B cell (primary cell): ENCODE data around the gene SZT2. TPM values are rescaled to one million over a fixed set of nuclear protein-coding genes. Genes with fewer than 3 reads are reported as not detected.

Experiments
- ATAC-seq: fragments of 200-7000 bp; cut with Tn5 transposase; one replicate; pipeline ENCODE4 v1.10.0; 2021; ENCODE audit warnings: low read depth, mild to moderate bottlenecking, moderate number of reproducible peaks, moderate library complexity
- CTCF ChIA-PET: fragments of 350-600 bp; sonication (Branson Sonifier 250); formaldehyde crosslinking; loops from one replicate; lab custom pipeline; 2021; ENCODE audit warnings: antibody characterized with exemption, inconsistent platforms; lab: Charles Lee
- POLR2A ChIA-PET: fragments of 350-600 bp; sonication (Branson Sonifier 250); formaldehyde crosslinking; loops from one replicate; lab custom pipeline; 2021; ENCODE audit warnings: antibody characterized with exemption; lab: Charles Lee
- DNase-seq: peaks from one replicate; pipeline ENCODE4 v3.0.0; 2013
- H2AFZ ChIP-seq: 2 replicates; pipeline ENCODE4 v1.6.1; 2012; ENCODE audit warnings: mild to moderate bottlenecking, low read depth, low read length; ENCODE audit not compliant: insufficient read depth, poor library complexity, severe bottlenecking
- H3K27ac ChIP-seq, 2 donors: 1 replicate in 1 of 2; 2 replicates in 1 of 2; pipeline ENCODE4 v1.5.1; 2012 to 2013; ENCODE audit warnings: low read length in 2 of 2, mild to moderate bottlenecking in 2 of 2, moderate library complexity in 1 of 2
- H3K27me3 ChIP-seq, 4 experiments: fragments of 200-600 bp in 1 of 4; sonication (generic) in 1 of 4; replicated peaks in 1 of 4; 1 replicate in 2 of 4; 2 replicates in 2 of 4; pipeline versions ENCODE4 v1.6.1 to v1.7.0; 2013 to 2016; ENCODE audit warnings: low read length in 3 of 4, mild to moderate bottlenecking in 2 of 4, mixed read lengths in 1 of 4, moderate library complexity in 1 of 4; ENCODE audit not compliant: insufficient read depth in 4 of 4, control insufficient read depth in 3 of 4; ENCODE audit errors: control extremely low read depth in 1 of 4
- H3K36me3 ChIP-seq, 2 experiments: replicated peaks in 1 of 2; 1 replicate in 1 of 2; 2 replicates in 1 of 2; pipeline versions ENCODE4 v1.6.1 to v1.7.1; 2013; ENCODE audit warnings: low read length in 1 of 2; ENCODE audit not compliant: insufficient read depth in 2 of 2, control insufficient read depth in 1 of 2; ENCODE audit errors: control extremely low read depth in 1 of 2, extremely low read depth in 1 of 2
- H3K4me1 ChIP-seq, 2 donors: fragments of 200-600 bp in 1 of 2; sonication (generic) in 1 of 2; 1 replicate in 1 of 2; 2 replicates in 1 of 2; pipeline versions ENCODE4 v1.5.1 to v1.6.1; 2013 to 2017; ENCODE audit warnings: low read length in 2 of 2; ENCODE audit not compliant: control insufficient read depth in 2 of 2, insufficient read depth in 2 of 2
- H3K4me2 ChIP-seq: replicated peaks from 2 replicates; pipeline ENCODE3; 2012; ENCODE audit warnings: mild to moderate bottlenecking, low read depth, low read length; ENCODE audit not compliant: poor library complexity, severe bottlenecking
- H3K4me3 ChIP-seq, 5 experiments: fragments of 200-600 bp in 1 of 5; sonication (generic) in 1 of 5; 1 replicate in 3 of 5; 2 replicates in 2 of 5; pipeline versions ENCODE4 v1.5.1 to v1.7.0; 2011 to 2016; ENCODE audit warnings: low read length in 4 of 5, mild to moderate bottlenecking in 4 of 5, low read depth in 2 of 5, control low read depth in 1 of 5, moderate library complexity in 1 of 5; ENCODE audit not compliant: insufficient read depth in 1 of 5; ENCODE audit errors: control extremely low read depth in 1 of 5, extremely low read depth in 1 of 5
- H3K79me2 ChIP-seq: fragments of 200-600 bp; sonication (generic); one replicate; pipeline ENCODE4 v1.6.0; 2016; ENCODE audit warnings: low read length; ENCODE audit not compliant: control insufficient read depth, insufficient read depth
- H3K9ac ChIP-seq: fragments of 200-600 bp; sonication (generic); 2 replicates; pipeline ENCODE4 v1.6.1; 2017; ENCODE audit warnings: mild to moderate bottlenecking, low read length, moderate library complexity
- H3K9me3 ChIP-seq, 3 donors: one replicate each; pipeline versions ENCODE4 v1.6.1 to v1.7.1; 2013; ENCODE audit warnings: low read length in 2 of 3; ENCODE audit not compliant: control insufficient read depth in 2 of 3, insufficient read depth in 1 of 3; ENCODE audit errors: control extremely low read depth in 1 of 3
- H4K20me1 ChIP-seq: 2 replicates; pipeline ENCODE4 v1.6.0; 2012; ENCODE audit warnings: mild to moderate bottlenecking, low read length; ENCODE audit not compliant: insufficient read depth, control insufficient read depth, poor library complexity, severe bottlenecking
- H3K27ac Mint-ChIP-seq: one replicate; pipeline ENCODE4 v1.8.0; 2021; ENCODE audit warnings: mixed read lengths
- H3K27me3 Mint-ChIP-seq: one replicate; pipeline ENCODE4 v1.8.0; 2021; ENCODE audit warnings: mixed read lengths
- H3K4me1 Mint-ChIP-seq: one replicate; pipeline ENCODE4 v1.8.0; 2021; ENCODE audit warnings: mixed read lengths
- H3K4me3 Mint-ChIP-seq: one replicate; pipeline ENCODE4 v1.8.0; 2021; ENCODE audit warnings: mixed read lengths
- H3K9me3 Mint-ChIP-seq: one replicate; pipeline ENCODE4 v1.8.0; 2022; ENCODE audit warnings: mixed read lengths; ENCODE audit not compliant: insufficient read depth
- CTCF ChIP-seq: fragments of 200-600 bp; IDR thresholded peaks from one replicate; pipeline ENCODE4 v1.8.0; 2022; ENCODE audit warnings: antibody characterized with exemption, mild to moderate bottlenecking
- EZH2 ChIP-seq: IDR thresholded peaks from 2 replicates; pipeline ENCODE4 v1.6.1; 2012; ENCODE audit warnings: borderline replicate concordance, low read depth, mild to moderate bottlenecking, moderate library complexity, low read length; ENCODE audit not compliant: insufficient read depth, poor library complexity, severe bottlenecking
- WGBS: methylation state at CpG from one replicate; pipeline ENCODE4 v1.1.5; 2013; ENCODE audit warnings: missing lambda C conversion rate; ENCODE audit not compliant: insufficient coverage; 5-methylcytosine and 5-hydroxymethylcytosine counted together
- intact Hi-C: fragments of 100-400 bp; cut with micrococcal nuclease; formaldehyde crosslinking; loops from one replicate; pipeline ENCODE4 v1.10.0; 2022
- polyA plus RNA-seq: library from polyadenylated mRNA; depleted of rRNA; stranded (reverse); fragments of >200 nt; gene quantifications from 2 replicates; pipeline ENCODE4 v1.2.3, GENCODE V29; 2012
- total RNA-seq, 2 donors: library from RNA; stranded (reverse); fragments of 120-200 nt in 1 of 2; gene quantifications; 1 replicate in 1 of 2; 2 replicates in 1 of 2; pipeline versions ENCODE4 v1.2.3 to v1.2.4, GENCODE V29; 2013 to 2022

SZT2 gene
- total and polyA plus RNA-seq, 2 donors (not counting 1 experiment from before 2014, with no cell fraction given) = 41.4 to 197 TPM

GRCh38 chr1:43440358-43440757, 50.7 kb downstream of the SZT2 start:
- POLR2A ChIA-PET = no interaction called here
- no peaks in the 10 kb centered on the region for H3K79me2 ChIP-seq
- Mint-ChIP-seq H3K27me3 (no peaks in the 10 kb centered on the region), H3K4me3 (no peak overlapping the region), H3K4me1 (no peaks in the 10 kb centered on the region), H3K9me3 (no peaks in the 10 kb centered on the region), H3K27ac (no peak overlapping the region)
- H3K36me3 ChIP-seq = peaks cover 0 to 74% of the 10 kb centered on the region in 2 experiments
- intact Hi-C loops = no loop called here
- 100% methylated on average over 3 of the region's 7 CpGs for WGBS
- no peak overlapping the region for H3K4me3 ChIP-seq
- H3K4me1 ChIP-seq = no peaks in the 10 kb centered on the region
- H4K20me1 ChIP-seq = no peaks in the 10 kb centered on the region
- H3K9ac ChIP-seq = no peak overlapping the region
- no peak overlapping the region for H2AFZ ChIP-seq
- ATAC-seq = no peak
- H3K4me2 ChIP-seq = no peak overlapping the region
- CTCF ChIA-PET = no interaction called here
- H3K27ac ChIP-seq = no peak overlapping the region
- TF ChIP-seq CTCF (no peak), EZH2 (no peak)
- peaks cover 0 to 3% (median 0%) of the 10 kb centered on the region in 3 donors for H3K9me3 ChIP-seq
- no peaks in the 10 kb centered on the region for H3K27me3 ChIP-seq
- no peak for DNase-seq

- ATAC-seq (no peak), DNase-seq (no peak)
- peaks cover 0 to 3% (median 0%) of the 10 kb centered on the region in 3 donors for H3K9me3 ChIP-seq
- no peaks in the 10 kb centered on the region for H3K4me1 ChIP-seq
- no peaks in the 10 kb centered on the region for H3K4me1 Mint-ChIP-seq
- H3K9me3 Mint-ChIP-seq = no peaks in the 10 kb centered on the region
- H3K4me3 Mint-ChIP-seq = no peak overlapping the region
- H3K79me2 ChIP-seq = no peaks in the 10 kb centered on the region
- 100% methylated on average over 6 of the region's 15 CpGs for WGBS
- no peak overlapping the region for H3K4me2 ChIP-seq
- CTCF ChIA-PET = no interaction called here
- H3K27ac ChIP-seq = no peak overlapping the region
- no peaks in the 10 kb centered on the region for H3K27me3 ChIP-seq
- H3K36me3 ChIP-seq = peaks cover 0 to 82% of the 10 kb centered on the region in 2 experiments
- intact Hi-C loops = no loop called here
- POLR2A ChIA-PET = no interaction called here
- no peaks in the 10 kb centered on the region for H4K20me1 ChIP-seq
- no peak overlapping the region for H2AFZ ChIP-seq
- H3K4me3 ChIP-seq = no peak overlapping the region
- no peaks in the 10 kb centered on the region for H3K27me3 Mint-ChIP-seq
- TF ChIP-seq EZH2 = no peak
- TF ChIP-seq CTCF = no peak
- no peak overlapping the region for H3K9ac ChIP-seq
- H3K27ac Mint-ChIP-seq = no peak overlapping the region
Measured at GRCh38 chr1:43441166-43441893, 51.6 kb downstream of the SZT2 start.
